Breast epithelium (tissue), 4 donors: ENCODE results near the gene EFHD2. TPM values are rescaled to one million over a fixed set of nuclear protein-coding genes. Genes with fewer than 3 reads are reported as not detected.
"Not testable (repeated sequence)": the region's sequence is repeated elsewhere in the genome, so short reads cannot be mapped to it uniquely, and the experiment has no call there.

ENCODE experiments used
- DNase-seq, 2 donors: peaks; one replicate each; pipeline ENCODE4 v3.0.0-alpha.2; 2019; ENCODE audit warnings: low spot score in 2 of 2
- H3K27ac ChIP-seq, 2 donors: fragments of 200-600 bp; sonication (generic) in 1 of 2; one replicate each; pipeline ENCODE4 v1.5.1; 2016 to 2019; ENCODE audit warnings: mild to moderate bottlenecking in 1 of 2
- H3K27me3 ChIP-seq, 2 donors: fragments of 200-600 bp; sonication (generic) in 1 of 2; one replicate each; pipeline versions ENCODE4 v1.5.1 to v1.6.0; 2017 to 2019; ENCODE audit warnings: control low read depth in 1 of 2, mild to moderate bottlenecking in 1 of 2
- H3K36me3 ChIP-seq: fragments of 200-600 bp; one replicate; pipeline ENCODE4 v1.5.1; 2019
- H3K4me1 ChIP-seq, 2 donors: fragments of 200-600 bp; sonication (generic); one replicate each; pipeline ENCODE4 v1.5.1; 2016 to 2019; ENCODE audit warnings: control low read depth in 1 of 2
- H3K4me3 ChIP-seq, 3 donors: fragments of 200-600 bp; sonication (generic); 1 replicate in 2 of 3; 2 replicates in 1 of 3; pipeline ENCODE4 v1.5.1; 2016 to 2019; ENCODE audit warnings: mild to moderate bottlenecking in 3 of 3, moderate library complexity in 2 of 3
- H3K9me3 ChIP-seq, 2 donors: fragments of 200-600 bp; sonication (generic) in 1 of 2; one replicate each; pipeline ENCODE4 v1.5.1; 2016 to 2019; ENCODE audit warnings: control low read depth in 1 of 2
- CTCF ChIP-seq, 3 donors: fragments of 450-650 bp; IDR thresholded peaks; one replicate each; pipeline ENCODE4 v1.5.1; 2016 to 2017; ENCODE audit warnings: antibody characterized with exemption in 3 of 3, mild to moderate bottlenecking in 3 of 3, moderate library complexity in 3 of 3
- POLR2A ChIP-seq: fragments of 450-650 bp; IDR thresholded peaks from one replicate; pipeline ENCODE4 v1.6.1; 2016; ENCODE audit warnings: antibody characterized with exemption, mild to moderate bottlenecking, moderate library complexity
- POLR2AphosphoS5 ChIP-seq, 3 donors: sonication (generic); formaldehyde crosslinking; IDR thresholded peaks; one replicate each; pipeline ENCODE4 v1.6.1; 2017; ENCODE audit warnings: antibody characterized with exemption in 3 of 3
- intact Hi-C: fragments of 100-400 bp; cut with DNase I; formaldehyde crosslinking; loops from one replicate; pipeline ENCODE4 v1.15.1; 2023; ENCODE audit warnings: low total_unique reads
- total RNA-seq, 3 donors: library from RNA; depleted of rRNA; stranded (reverse); fragments of >200 nt; gene quantifications; one replicate each; pipeline ENCODE4 v1.1.0, GENCODE V29; 2016

Gene EFHD2
- total RNA-seq, 3 donors from 2014 or later, result 24.9 to 43.9 (median 32.8) TPM

DNA sequence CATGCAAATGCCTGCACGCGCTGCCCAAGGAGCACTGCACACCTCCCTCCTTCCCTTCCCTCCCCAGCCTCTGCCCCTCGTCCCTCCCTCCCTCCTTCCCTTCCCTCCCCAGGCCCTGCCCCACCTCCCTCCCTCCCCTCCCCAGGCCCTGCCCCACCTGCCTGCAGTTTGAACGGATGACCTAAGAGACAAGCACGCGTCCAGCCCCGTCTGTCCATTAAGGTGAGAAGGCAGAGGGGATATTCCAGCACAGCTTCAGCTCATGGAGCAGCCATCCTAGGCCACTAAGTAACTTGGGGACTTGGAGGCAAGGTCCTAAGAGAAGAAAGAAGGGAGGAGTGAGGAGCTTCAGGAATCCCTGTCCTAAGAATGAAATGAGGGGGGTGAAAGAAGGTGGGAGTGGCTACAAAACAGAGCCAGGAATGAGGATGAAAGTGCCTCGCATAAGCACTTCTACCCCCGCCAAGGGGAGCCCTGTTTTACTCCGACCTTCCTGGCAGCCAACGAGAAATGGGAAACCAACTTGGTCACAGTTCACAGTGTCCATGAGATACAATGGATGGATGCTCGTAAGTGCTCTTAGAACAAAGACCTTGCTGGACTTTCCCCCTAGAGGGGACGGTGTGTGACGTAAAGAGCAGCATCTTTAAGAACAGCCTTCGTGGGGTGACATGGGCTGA is 21.3 kb upstream of the EFHD2 start:
- intact Hi-C loops, result no loop called here

DNA sequence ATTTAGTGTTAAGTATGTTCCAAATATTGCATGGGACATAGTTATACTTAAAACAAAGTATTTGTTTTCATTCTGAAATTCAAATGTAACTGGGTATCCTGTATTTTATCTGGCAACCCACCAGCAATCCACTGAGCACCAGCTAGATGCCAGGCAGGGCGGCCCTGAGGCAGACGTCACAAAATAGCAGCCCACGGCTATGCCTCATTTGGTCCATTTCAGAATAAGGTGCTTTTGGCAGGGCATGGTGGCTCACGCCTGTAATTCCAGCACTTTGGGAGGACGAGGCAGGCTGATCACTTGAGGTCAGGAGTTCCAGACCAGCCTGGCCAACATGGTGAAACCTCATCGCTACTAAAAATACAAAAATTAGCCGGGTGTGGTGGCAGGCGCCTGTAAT is 19.9 kb upstream of the EFHD2 start:
- H3K4me3 ChIP-seq, H3K36me3 ChIP-seq, H3K4me1 ChIP-seq, H3K27ac ChIP-seq, DNase-seq, intact Hi-C loops, H3K9me3 ChIP-seq, H3K27me3 ChIP-seq: not testable (repeated sequence)

More for the DNA sequence above, 21.3 kb upstream of the EFHD2 start:
- H3K36me3 ChIP-seq, result no peaks in the 10 kb centered on the region
- no peaks in the 10 kb centered on the region for H3K27me3 ChIP-seq
- H3K27ac ChIP-seq, result no peak overlapping the region
- H3K9me3 ChIP-seq, result no peaks in the 10 kb centered on the region
- H3K4me3 ChIP-seq, result no peak overlapping the region
- TF ChIP-seq POLR2AphosphoS5 (IDR thresholded peaks at IDR 0.05), result no peak
- TF ChIP-seq POLR2A, result no peak
- TF ChIP-seq CTCF (IDR thresholded peaks at IDR 0.05), result no peak
- DNase-seq, result no peak
- no peaks in the 10 kb centered on the region for H3K4me1 ChIP-seq

GRCh38 chr1:15390667-15391066 is 19.0 kb upstream of the EFHD2 start:
- intact Hi-C loops, result no loop called here
- H3K4me3 ChIP-seq, result no peak overlapping the region
- H3K36me3 ChIP-seq, result no peaks in the 10 kb centered on the region
- H3K9me3 ChIP-seq, result no peaks in the 10 kb centered on the region
- H3K27me3 ChIP-seq, result no peaks in the 10 kb centered on the region
- no peak overlapping the region for H3K27ac ChIP-seq
- no peak for DNase-seq
- TF ChIP-seq POLR2A (no peak), CTCF (IDR thresholded peaks at IDR 0.05) (no peak), POLR2AphosphoS5 (IDR thresholded peaks at IDR 0.05) (no peak)
- H3K4me1 ChIP-seq, result no peaks in the 10 kb centered on the region

GRCh38 chr1:15391366-15391765 is 18.3 kb upstream of the EFHD2 start:
- Histone ChIP-seq H3K4me3 (no peak overlapping the region), H3K27ac (no peak overlapping the region), H3K36me3 (no peaks in the 10 kb centered on the region), H3K9me3 (no peaks in the 10 kb centered on the region), H3K27me3 (no peaks in the 10 kb centered on the region), H3K4me1 (no peaks in the 10 kb centered on the region)
- no peak for TF ChIP-seq POLR2A
- no peak for TF ChIP-seq CTCF (IDR thresholded peaks at IDR 0.05)
- TF ChIP-seq POLR2AphosphoS5 (IDR thresholded peaks at IDR 0.05), result no peak
- intact Hi-C loops, result no loop called here
- no peak for DNase-seq

DNA sequence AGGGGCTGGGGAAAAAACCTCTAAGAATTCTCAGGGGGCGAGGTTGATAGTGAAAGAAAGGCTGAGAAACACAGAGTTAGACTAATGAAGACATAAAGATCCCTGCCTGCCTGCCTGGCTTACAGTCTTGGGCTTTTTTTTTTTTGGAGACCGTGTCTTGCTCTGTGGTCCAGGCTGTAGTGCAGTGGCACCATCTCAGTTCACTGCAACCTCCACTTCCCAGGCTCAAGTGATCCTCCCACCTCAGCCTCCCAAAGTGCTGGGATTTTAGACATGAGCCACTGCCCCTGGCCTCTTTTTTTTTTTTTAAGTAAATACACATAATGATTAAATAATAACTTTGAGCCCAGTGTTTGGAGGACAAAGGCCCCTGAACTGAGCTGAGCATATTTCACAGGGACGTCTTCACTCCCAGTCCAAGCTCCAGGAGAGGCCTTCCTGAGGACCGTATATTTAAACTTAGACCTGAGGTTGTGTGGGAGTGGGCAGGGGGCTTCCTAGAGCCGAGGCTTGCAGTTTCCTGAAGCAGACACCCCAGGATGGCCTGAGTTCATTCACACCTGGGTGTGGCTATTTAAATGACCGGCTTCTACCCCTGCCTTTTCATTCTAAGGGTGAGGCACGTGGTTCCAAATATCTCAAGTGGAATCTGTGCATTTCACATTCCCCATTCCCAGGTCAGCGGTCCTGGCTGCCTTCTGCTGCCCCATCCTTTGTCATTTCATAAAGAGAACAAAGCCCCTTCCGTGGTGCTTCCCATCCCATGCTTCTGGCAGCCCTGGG is 16.0 kb upstream of the EFHD2 start:
- Histone ChIP-seq H3K9me3 (no peaks in the 10 kb centered on the region), H3K4me1 (no peaks in the 10 kb centered on the region), H3K4me3 (no peak overlapping the region), H3K27me3 (no peaks in the 10 kb centered on the region), H3K27ac (no peak overlapping the region), H3K36me3 (no peaks in the 10 kb centered on the region)
- intact Hi-C loops, result no loop called here
- no peak for TF ChIP-seq CTCF (IDR thresholded peaks at IDR 0.05)
- TF ChIP-seq POLR2AphosphoS5 (IDR thresholded peaks at IDR 0.05), result no peak
- TF ChIP-seq POLR2A, result no peak
- no peak for DNase-seq
